HS-27A (cell line): ENCODE data around the gene OR10G6.
"Not testable (repeated sequence)": the region's sequence is repeated elsewhere in the genome, so short reads cannot be mapped to it uniquely, and the experiment has no call there.

Source experiments
- DNase-seq: peaks from one replicate; pipeline ENCODE4 v3.0.0-alpha.2; 2012; ENCODE audit warnings: low read depth, missing footprints

The OR10G6 gene

GRCh38 chr11:123995119-123995518 lies at the start of gene OR10G6:
OR10G6 (minus strand) TSS chr11:123995161; CDS start chr11:123995161, 0 bp downstream.
- no peak for DNase-seq

GRCh38 chr11:124043420-124043819 lies 48.5 kb upstream of the OR10G6 start:
- DNase-seq: no peak

GRCh38 chr11:124041254-124041653 lies 46.3 kb upstream of the OR10G6 start, which contains the start of gene OR10G7:
OR10G7 (minus strand) TSS chr11:124041325; CDS start chr11:124039001, 2,324 bp downstream.
- DNase-seq: no peak

GRCh38 chr11:124039557-124039956 lies 44.6 kb upstream of the OR10G6 start:
- DNase-seq: no peak

GRCh38 chr11:124036666-124037065 lies 41.7 kb upstream of the OR10G6 start:
- no peak for DNase-seq

- DNase-seq: no peak
Observed at GRCh38 chr11:124026498-124026897, 31.5 kb upstream of the OR10G6 start, which contains the start of gene OR10G8. OR10G8 (plus strand) TSS chr11:124026798; CDS start chr11:124029623, 2,825 bp downstream.

- DNase-seq: not testable (repeated sequence)
Observed at GRCh38 chr11:124015837-124016236, 20.9 kb upstream of the OR10G6 start.

GRCh38 chr11:124012697-124013096 lies 17.7 kb upstream of the OR10G6 start, which contains the start of gene OR10G4:
OR10G4 (plus strand) TSS chr11:124012997; CDS start chr11:124015575, 2,578 bp downstream.
- DNase-seq: no peak

GRCh38 chr11:123979311-123979710 lies 15.7 kb downstream of the OR10G6 start:
- no peak for DNase-seq

- DNase-seq: no peak
Observed at GRCh38 chr11:123977731-123978347, 17.1 kb downstream of the OR10G6 start, which contains the start of gene OR10S1. OR10S1 (minus strand) TSS chr11:123977781; CDS start chr11:123977664, 117 bp downstream.

GRCh38 chr11:123976770-123977560 lies 18.0 kb downstream of the OR10G6 start:
- no peak for DNase-seq

GRCh38 chr11:123973816-123974215 lies 21.1 kb downstream of the OR10G6 start:
- no peak for DNase-seq

- no peak for DNase-seq
Observed at GRCh38 chr11:123956752-123957151, 38.2 kb downstream of the OR10G6 start.

GRCh38 chr11:123945132-123945531 lies 49.8 kb downstream of the OR10G6 start:
- DNase-seq: no peak
